Measurements from ENCODE around the gene DPP9.

The DPP9 gene

DNA sequence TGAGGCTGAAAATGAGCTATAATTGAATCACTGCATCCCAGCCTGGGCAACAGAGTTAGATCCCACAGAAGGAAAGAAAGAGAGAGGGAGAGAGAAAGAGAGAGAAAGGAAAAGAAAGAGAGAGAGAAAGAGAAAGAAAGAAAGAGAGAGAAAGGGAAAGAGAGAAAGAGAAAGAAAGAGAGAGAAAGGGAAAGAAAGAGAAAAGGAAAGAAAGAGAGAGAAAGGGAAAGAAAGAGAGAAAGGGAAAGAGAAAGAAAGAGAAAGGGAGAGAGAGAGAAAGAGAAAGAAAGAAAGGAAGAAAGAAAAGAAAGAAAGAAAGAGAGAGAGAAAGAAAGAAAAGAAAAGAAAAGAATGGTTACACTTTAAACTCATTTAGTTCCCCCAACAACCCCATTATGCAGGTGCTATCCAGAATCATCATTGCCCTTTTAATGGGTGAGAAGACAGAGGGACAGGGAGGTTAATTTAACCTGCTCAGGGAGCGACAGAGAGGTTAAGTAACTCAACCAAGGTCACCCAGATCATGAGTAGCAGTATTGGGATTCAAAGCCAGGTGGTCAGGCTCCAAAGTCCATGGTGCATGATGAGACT is 10.2 kb upstream of the DPP9 start:
- H3K27ac ChIP-seq, result no peak overlapping the region
- H3K36me3 ChIP-seq (ENCODE audit: control insufficient read depth, insufficient read depth, low read length), result no peaks in the 10 kb centered on the region
- H3K79me2 ChIP-seq, result no peaks in the 10 kb centered on the region
- no peak overlapping the region for H3K9ac ChIP-seq
- TF ChIP-seq, protein P1, sequence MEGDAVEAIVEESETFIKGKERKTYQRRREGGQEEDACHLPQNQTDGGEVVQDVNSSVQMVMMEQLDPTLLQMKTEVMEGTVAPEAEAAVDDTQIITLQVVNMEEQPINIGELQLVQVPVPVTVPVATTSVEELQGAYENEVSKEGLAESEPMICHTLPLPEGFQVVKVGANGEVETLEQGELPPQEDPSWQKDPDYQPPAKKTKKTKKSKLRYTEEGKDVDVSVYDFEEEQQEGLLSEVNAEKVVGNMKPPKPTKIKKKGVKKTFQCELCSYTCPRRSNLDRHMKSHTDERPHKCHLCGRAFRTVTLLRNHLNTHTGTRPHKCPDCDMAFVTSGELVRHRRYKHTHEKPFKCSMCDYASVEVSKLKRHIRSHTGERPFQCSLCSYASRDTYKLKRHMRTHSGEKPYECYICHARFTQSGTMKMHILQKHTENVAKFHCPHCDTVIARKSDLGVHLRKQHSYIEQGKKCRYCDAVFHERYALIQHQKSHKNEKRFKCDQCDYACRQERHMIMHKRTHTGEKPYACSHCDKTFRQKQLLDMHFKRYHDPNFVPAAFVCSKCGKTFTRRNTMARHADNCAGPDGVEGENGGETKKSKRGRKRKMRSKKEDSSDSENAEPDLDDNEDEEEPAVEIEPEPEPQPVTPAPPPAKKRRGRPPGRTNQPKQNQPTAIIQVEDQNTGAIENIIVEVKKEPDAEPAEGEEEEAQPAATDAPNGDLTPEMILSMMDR (IDR thresholded peaks at IDR 0.05), result no peak
- no peaks in the 10 kb centered on the region for H3K4me1 ChIP-seq
- H3K4me2 ChIP-seq (ENCODE audit: low read length), result no peak overlapping the region
- H2AFZ ChIP-seq, result no peak overlapping the region
- no peak overlapping the region for H3K4me3 ChIP-seq (ENCODE audit: low read depth, low read length)
- no peaks in the 10 kb centered on the region for H3K27me3 ChIP-seq (ENCODE audit: control insufficient read depth, insufficient read depth, low read length)
- H3K9me3 ChIP-seq (ENCODE audit: control insufficient read depth, low read length), result no peaks in the 10 kb centered on the region

DNA sequence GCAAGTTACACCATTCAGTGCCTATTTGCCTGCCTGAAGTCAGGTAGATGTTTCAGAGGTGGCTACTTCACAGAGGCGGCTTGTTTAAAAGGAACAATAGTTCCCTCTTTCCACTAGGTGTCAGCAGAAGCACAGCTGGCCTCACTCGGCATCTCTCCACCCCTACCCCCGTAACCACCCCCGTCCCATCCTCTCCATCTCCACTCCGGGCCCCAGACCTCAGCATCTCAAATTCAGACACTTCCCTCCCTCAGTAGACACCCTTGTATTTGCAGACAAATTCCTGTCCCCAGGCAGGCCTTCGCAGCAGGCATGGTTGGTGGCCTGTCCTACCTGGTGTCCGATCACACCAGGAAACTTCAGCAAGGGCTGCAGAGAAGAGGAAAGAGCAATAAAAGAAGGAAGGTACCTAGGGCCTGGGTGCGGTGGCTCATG is 9.1 kb upstream of the DPP9 start:
- Histone ChIP-seq H3K9ac (no peak overlapping the region), H3K27ac (no peak overlapping the region), H3K27me3 (ENCODE audit: control insufficient read depth, insufficient read depth, low read length) (no peaks in the 10 kb centered on the region), H2AFZ (peak overlapping the region; percentile 19), H3K4me3 (ENCODE audit: low read depth, low read length) (no peak overlapping the region), H3K36me3 (ENCODE audit: control insufficient read depth, insufficient read depth, low read length) (no peaks in the 10 kb centered on the region), H3K9me3 (ENCODE audit: control insufficient read depth, low read length) (no peaks in the 10 kb centered on the region), H3K79me2 (no peaks in the 10 kb centered on the region), H3K4me1 (no peaks in the 10 kb centered on the region), H3K4me2 (ENCODE audit: low read length) (no peak overlapping the region)
- TF ChIP-seq, protein P1 (IDR thresholded peaks at IDR 0.05), result peak; percentile 79

DNA sequence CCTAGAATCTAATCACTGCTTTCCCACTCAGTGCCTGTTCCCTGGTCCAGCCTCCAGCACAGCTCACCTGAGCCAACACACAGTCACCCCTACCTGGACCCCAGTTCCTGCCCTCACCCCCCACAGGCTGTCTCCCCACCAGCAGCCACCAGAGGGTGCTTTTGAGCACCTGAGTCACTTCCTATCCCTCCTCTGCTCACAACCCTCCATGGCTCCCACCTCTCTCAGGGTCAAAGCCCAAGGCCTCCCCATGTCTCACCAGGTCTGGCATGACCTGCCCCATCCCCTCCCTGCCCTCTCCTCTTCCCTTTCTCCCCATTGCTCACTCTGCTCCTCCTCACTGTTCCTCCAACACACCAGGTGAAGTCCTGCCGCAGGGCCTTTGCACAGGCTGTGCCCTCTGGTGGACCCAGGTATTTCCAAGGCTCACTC is 7.1 kb upstream of the DPP9 start:
- Histone ChIP-seq H2AFZ (no peak overlapping the region), H3K9me3 (ENCODE audit: control insufficient read depth, low read length) (no peaks in the 10 kb centered on the region), H3K4me3 (ENCODE audit: low read depth, low read length) (no peak overlapping the region), H3K4me2 (ENCODE audit: low read length) (no peak overlapping the region), H3K36me3 (ENCODE audit: control insufficient read depth, insufficient read depth, low read length) (no peaks in the 10 kb centered on the region), H3K9ac (no peak overlapping the region), H3K27me3 (ENCODE audit: control insufficient read depth, insufficient read depth, low read length) (no peaks in the 10 kb centered on the region), H3K4me1 (no peaks in the 10 kb centered on the region), H3K79me2 (no peaks in the 10 kb centered on the region), H3K27ac (no peak overlapping the region)
- TF ChIP-seq, protein P1 (IDR thresholded peaks at IDR 0.05), result peak; percentile 30

DNA sequence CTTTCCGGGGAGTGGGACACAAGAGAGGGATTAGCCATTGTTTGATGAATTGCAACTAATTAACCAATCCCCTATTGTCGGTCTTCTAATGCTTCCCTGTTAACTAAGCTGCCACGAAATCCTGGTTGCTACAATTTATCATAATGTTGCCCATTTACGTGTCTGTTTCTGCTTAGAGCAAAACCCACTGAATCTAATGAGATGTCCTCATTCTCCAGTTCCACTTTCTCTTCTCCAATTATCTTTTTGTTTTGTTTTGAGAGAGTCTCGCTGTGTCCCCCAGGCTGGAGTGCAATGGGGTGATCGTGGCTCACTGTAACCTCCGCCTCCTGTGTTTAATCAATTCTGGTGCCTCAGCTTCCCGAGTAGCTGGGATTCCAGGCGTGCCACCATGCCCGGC is 5.2 kb upstream of the DPP9 start:
- no peak overlapping the region for H3K27ac ChIP-seq
- H2AFZ ChIP-seq, result no peak overlapping the region
- no peaks in the 10 kb centered on the region for H3K36me3 ChIP-seq (ENCODE audit: control insufficient read depth, insufficient read depth, low read length)

More for the DNA sequence above, 5.2 kb upstream of the DPP9 start:
- Histone ChIP-seq H3K4me2 (ENCODE audit: low read length) (no peak overlapping the region), H3K9ac (no peak overlapping the region), H3K9me3 (ENCODE audit: control insufficient read depth, low read length) (no peaks in the 10 kb centered on the region), H3K27me3 (ENCODE audit: control insufficient read depth, insufficient read depth, low read length) (no peaks in the 10 kb centered on the region), H3K4me3 (ENCODE audit: low read depth, low read length) (no peak overlapping the region), H3K4me1 (no peaks in the 10 kb centered on the region), H3K79me2 (no peaks in the 10 kb centered on the region)
- TF ChIP-seq, protein P1 (IDR thresholded peaks at IDR 0.05), result no peak
